K562 (cell line): ENCODE data around the gene ZBTB46. TPM values are rescaled to one million over a fixed set of nuclear protein-coding genes. Genes with fewer than 3 reads are reported as not detected.
A peak's percentile ranks its signal among the peaks of the same experiment; 100 is the strongest.

ENCODE experiments used
- ATAC-seq: fragments of 200-7000 bp; cut with Tn5 transposase; 3 replicates; pipeline ENCODE4 v1.9.1; 2020; ENCODE audit warnings: moderate library complexity
- BruUV-seq: library from RNA; stranded (reverse); fragments of 400-500 nt; replicated peaks from 2 replicates; lab custom pipeline; 2021; lab: Mats Ljungman, UMichigan
- CTCF ChIA-PET: fragments of 300-600 bp; formaldehyde crosslinking; extraction: SDS; loops from one replicate; lab custom pipeline; 2021; ENCODE audit warnings: low intra/inter-chr PET ratio; lab: Yijun Ruan, JAX
- POLR2A ChIA-PET: fragments of 300-600, 350-650 bp; sonication (Branson Sonifier 250); formaldehyde crosslinking; extraction: SDS; loops from one replicate; lab custom pipeline; 2021; ENCODE audit warnings: antibody characterized with exemption, inconsistent platforms; lab: Yijun Ruan, JAX
- DNase-seq, 4 experiments: peaks; one replicate each; pipeline versions ENCODE4 v3.0.0 to v3.0.0-alpha.2; 2011 to 2018; ENCODE audit warnings: low spot score in 3 of 4, mixed read lengths in 3 of 4; ENCODE audit errors: extremely low read depth in 1 of 4
- FAIRE-seq: peaks from 2 replicates; lab custom pipeline; 2011; peaks lifted over from hg19 to GRCh38; lab: Jason Lieb, UNC
- H2AFZ ChIP-seq: 2 replicates; pipeline ENCODE4 v1.6.0; 2011; ENCODE audit warnings: low read depth, low read length, control low read depth, inconsistent platforms
- H3K27ac ChIP-seq: fragments of 200-600 bp; 3 replicates; pipeline ENCODE4 v1.8.0; 2011; ENCODE audit warnings: low read depth, mild to moderate bottlenecking, control low read depth, inconsistent platforms, low read length, moderate library complexity, mixed read lengths; ENCODE audit errors: extremely low read depth
- H3K27me3 ChIP-seq, 2 experiments: fragments of 300-600 bp in 1 of 2; 2 replicates in 1 of 2; 3 replicates in 1 of 2; pipeline versions ENCODE4 v1.6.0 to v1.8.0; 2011; ENCODE audit warnings: inconsistent platforms in 2 of 2, low read length in 2 of 2, mild to moderate bottlenecking in 1 of 2, mixed read lengths in 1 of 2, moderate library complexity in 1 of 2; ENCODE audit not compliant: control insufficient read depth in 2 of 2, insufficient read depth in 2 of 2
- H3K36me3 ChIP-seq: fragments of 300-600 bp; 3 replicates; pipeline ENCODE4 v1.8.0; 2011; ENCODE audit warnings: mild to moderate bottlenecking, low read length, inconsistent platforms; ENCODE audit not compliant: control insufficient read depth, insufficient read depth
- H3K4me1 ChIP-seq, 2 experiments: fragments of 200-600 bp in 1 of 2; replicated peaks in 1 of 2; 2 replicates in 1 of 2; 3 replicates in 1 of 2; pipeline versions ENCODE4 v1.5.1 to v1.8.0; 2011; ENCODE audit warnings: inconsistent platforms in 2 of 2, low read length in 2 of 2, mild to moderate bottlenecking in 1 of 2, mixed read lengths in 1 of 2, moderate library complexity in 1 of 2; ENCODE audit not compliant: control insufficient read depth in 2 of 2, insufficient read depth in 2 of 2
- H3K4me2 ChIP-seq: 2 replicates; pipeline ENCODE4 v1.6.1; 2011; ENCODE audit warnings: low read length, control low read depth, inconsistent platforms, mixed read lengths; ENCODE audit not compliant: insufficient read depth
- H3K4me3 ChIP-seq: fragments of 200-600 bp; sonication (generic), shearing (Covaris generic); 2 replicates; pipeline ENCODE4 v1.5.1; 2016; ENCODE audit warnings: control low read depth, inconsistent platforms
- H3K79me2 ChIP-seq: fragments of 200-600 bp; 3 replicates; pipeline ENCODE4 v1.8.0; 2011; ENCODE audit warnings: low read length, inconsistent platforms; ENCODE audit not compliant: control insufficient read depth, insufficient read depth
- H3K9ac ChIP-seq, 2 experiments: 2 replicates each; pipeline versions ENCODE4 v1.6.0 to v1.6.1; 2011; ENCODE audit warnings: low read depth in 2 of 2, low read length in 2 of 2, control low read depth in 1 of 2, inconsistent platforms in 1 of 2, mild to moderate bottlenecking in 1 of 2, mixed read lengths in 1 of 2; ENCODE audit not compliant: insufficient read depth in 1 of 2
- H3K9me1 ChIP-seq: one replicate; pipeline ENCODE4 v1.6.0; 2011; ENCODE audit warnings: inconsistent platforms, mild to moderate bottlenecking, low read length, moderate library complexity; ENCODE audit not compliant: control insufficient read depth, insufficient read depth
- H3K9me3 ChIP-seq: replicated peaks from 2 replicates; pipeline ENCODE4 v1.5.1; 2011; ENCODE audit warnings: low read depth, low read length, inconsistent platforms; ENCODE audit not compliant: control insufficient read depth, insufficient read depth
- H4K20me1 ChIP-seq: replicated peaks from 2 replicates; pipeline ENCODE4 v1.6.1; 2011; ENCODE audit warnings: low read length, inconsistent platforms, mixed read lengths; ENCODE audit not compliant: control insufficient read depth, insufficient read depth
- ARID1B ChIP-seq: fragments of 450-650 bp; IDR thresholded peaks from 2 replicates; pipeline ENCODE4 v1.6.1; 2016; ENCODE audit warnings: antibody characterized with exemption, mild to moderate bottlenecking, inconsistent platforms
- CHCHD3 ChIP-seq: fragments of 250-450 bp; sonication (Bioruptor Pico); IDR thresholded peaks from 2 replicates; pipeline ENCODE4 v2.1.2; 2022; ENCODE audit warnings: mild to moderate bottlenecking
- DMBX1 ChIP-seq: fragments of 250-450 bp; sonication (Bioruptor Pico); IDR thresholded peaks from 2 replicates; pipeline ENCODE4 v1.8.0; 2022; ENCODE audit warnings: inconsistent platforms, mild to moderate bottlenecking, moderate library complexity, borderline replicate concordance
- FOXP4 ChIP-seq: sonication (generic); formaldehyde crosslinking; IDR thresholded peaks from 2 replicates; pipeline ENCODE4 v1.8.0; 2022; ENCODE audit warnings: mild to moderate bottlenecking, missing genetic modification reagents, borderline replicate concordance
- HMGN3 ChIP-seq: IDR thresholded peaks from 2 replicates; pipeline ENCODE4 v1.6.1; 2011; ENCODE audit warnings: borderline replicate concordance, low read depth, mild to moderate bottlenecking, mixed read lengths, low read length; ENCODE audit not compliant: insufficient read length; ENCODE audit errors: extremely low read depth
- MEF2A ChIP-seq: IDR thresholded peaks from 2 replicates; pipeline ENCODE4 v1.6.1; 2011; ENCODE audit warnings: low read depth, mild to moderate bottlenecking, low read length, moderate library complexity; ENCODE audit not compliant: control insufficient read depth
- POLR2A ChIP-seq: fragments of 450-650 bp; conservative IDR thresholded peaks from 2 replicates; pipeline ENCODE4 v1.6.1; 2016
- POLR2B ChIP-seq: fragments of 450-650 bp; IDR thresholded peaks from 2 replicates; pipeline ENCODE4 v1.6.1; 2018; ENCODE audit warnings: low read depth; ENCODE audit not compliant: partially characterized antibody
- POLR2G ChIP-seq: fragments of 200-400 bp; formaldehyde crosslinking; IDR thresholded peaks from 2 replicates; pipeline ENCODE4 v1.6.1; 2017; ENCODE audit warnings: low read depth, mild to moderate bottlenecking, antibody characterized with exemption, low read length, moderate library complexity
- RBFOX2 ChIP-seq: fragments of 200-400 bp; formaldehyde crosslinking; IDR thresholded peaks from 2 replicates; pipeline ENCODE4 v1.6.1; 2017; ENCODE audit warnings: low read depth, mild to moderate bottlenecking, low read length, moderate library complexity
- STAG1 ChIP-seq: sonication (generic); formaldehyde crosslinking; IDR thresholded peaks from 2 replicates; pipeline ENCODE4 v1.5.0; 2020; ENCODE audit warnings: missing genetic modification reagents, borderline replicate concordance
- ZNF277 ChIP-seq: fragments of 250-450 bp; sonication (Bioruptor Pico); IDR thresholded peaks from 2 replicates; pipeline ENCODE4 v1.8.0; 2022; ENCODE audit warnings: inconsistent platforms, mild to moderate bottlenecking, moderate library complexity, borderline replicate concordance
- WGBS: fragments of 100-300 bp; shearing (Covaris generic); methylation state at CpG from one replicate; pipeline ENCODE4 v1.1.6; 2016; ENCODE audit warnings: low coverage, mixed read lengths; ENCODE audit not compliant: insufficient coverage; ENCODE audit errors: missing lambda C conversion rate; 5-methylcytosine and 5-hydroxymethylcytosine counted together
- in situ Hi-C: fragments of 300-500 bp; cut with MboI; formaldehyde crosslinking; loops from 4 replicates; pipeline ENCODE4 v1.15.0; 2018; ENCODE audit warnings: inconsistent platforms, mixed read lengths
- intact Hi-C: fragments of 100-400 bp; cut with micrococcal nuclease; formaldehyde crosslinking; loops from 2 replicates; pipeline ENCODE4 v1.14.2; 2022
- polyA plus RNA-seq, 8 experiments: library from polyadenylated mRNA; depleted of rRNA in 4 of 8; stranded (reverse) in 5 of 8; unstranded in 3 of 8; fragments of >200 nt; fragmentation: Nextera tagmentation in 2 of 8; fragmentation: Illumina TruSeq in 1 of 8; extraction: Ambion mirVana in 2 of 8; extraction: Trizol in 1 of 8; gene quantifications; 2 replicates each; pipeline versions ENCODE4 v1.2.1 to v1.2.3, GENCODE V29; 2011 to 2014; ENCODE audit warnings: inconsistent platforms in 1 of 8, missing spikeins in 1 of 8
- total RNA-seq, 7 experiments: library from RNA; depleted of rRNA in 6 of 7; stranded (reverse); fragments of >200 nt in 6 of 7; fragmentation: Illumina TruSeq in 2 of 7; extraction: Trizol in 2 of 7; gene quantifications; 2 replicates each; pipeline versions ENCODE4 v1.2.1 to v1.2.3, GENCODE V29; 2011 to 2021; ENCODE audit warnings: low replicate concordance in 1 of 7
- TF ChIP-seq, protein P1 (sequence below): fragments of 250-450 bp; sonication (Bioruptor Pico); IDR thresholded peaks from 2 replicates; pipeline ENCODE4 v1.8.0; 2021; ENCODE audit warnings: moderate library complexity, mild to moderate bottlenecking, inconsistent platforms
- TF ChIP-seq, protein P2 (sequence below): fragments of 450-650 bp; IDR thresholded peaks from 2 replicates; pipeline ENCODE4 v1.6.1; 2014; ENCODE audit warnings: low read depth, mild to moderate bottlenecking, moderate library complexity, borderline replicate concordance

ZBTB46 gene
- total and polyA plus RNA-seq, 9 of the 15 experiments (the other 6 are each of a cell fraction or from before 2014, with no cell fraction given): 0.29 to 4.1 (median 1.1) TPM

- no peaks in the 10 kb centered on the region for H3K9me1 ChIP-seq
- no TSS peak for BruUV-seq
- H3K36me3 ChIP-seq: peaks cover 37% of the 10 kb centered on the region
- peaks cover 12 to 79% of the 10 kb centered on the region in 2 experiments for H3K4me1 ChIP-seq
- ATAC-seq (no peak), FAIRE-seq (no peak), DNase-seq (peak in 2 of 4 experiments; percentile 17 to 21)
- peaks cover 9% of the 10 kb centered on the region for H4K20me1 ChIP-seq
- 76% methylated on average over 5 of the region's 14 CpGs for WGBS
- H3K4me2 ChIP-seq: no peak overlapping the region
- no peak overlapping the region for H3K27ac ChIP-seq
- no peak overlapping the region for H3K4me3 ChIP-seq
- H3K79me2 ChIP-seq: peaks cover 16% of the 10 kb centered on the region
- in situ Hi-C loops (no loop called here), intact Hi-C loops (loop anchor here (10.0 kb wide), 2 partner anchors 83 to 167 kb away; partner anchors contain the start of gene PTK6)
- POLR2A ChIA-PET: interaction anchor here (0.6 to 1.3 kb wide), 4 partner anchors 18 to 164 kb away, joined by 3 to 6 read pairs (median 4); partner anchors contain the start of genes GMEB2 and TPD52L2
- H2AFZ ChIP-seq: no peak overlapping the region
- peak overlapping the region in 1 of 2 experiments; percentile 81; a peak in 1 of 4 replicates for H3K9ac ChIP-seq
- H3K27me3 ChIP-seq: no peaks in the 10 kb centered on the region
- CTCF ChIA-PET: no interaction called here
- H3K9me3 ChIP-seq: no peaks in the 10 kb centered on the region
- TF ChIP-seq ZNF277 (CRISPR knock-in tag): no peak
- TF ChIP-seq DMBX1 (CRISPR knock-in tag): no peak
- peak; percentile 56 for TF ChIP-seq POLR2A
- no peak for TF ChIP-seq STAG1 (CRISPR knock-in tag)
- no peak for TF ChIP-seq ARID1B
- TF ChIP-seq POLR2B: peak; percentile 22
- no peak for TF ChIP-seq CHCHD3 (CRISPR knock-in tag)
- TF ChIP-seq, protein P1, sequence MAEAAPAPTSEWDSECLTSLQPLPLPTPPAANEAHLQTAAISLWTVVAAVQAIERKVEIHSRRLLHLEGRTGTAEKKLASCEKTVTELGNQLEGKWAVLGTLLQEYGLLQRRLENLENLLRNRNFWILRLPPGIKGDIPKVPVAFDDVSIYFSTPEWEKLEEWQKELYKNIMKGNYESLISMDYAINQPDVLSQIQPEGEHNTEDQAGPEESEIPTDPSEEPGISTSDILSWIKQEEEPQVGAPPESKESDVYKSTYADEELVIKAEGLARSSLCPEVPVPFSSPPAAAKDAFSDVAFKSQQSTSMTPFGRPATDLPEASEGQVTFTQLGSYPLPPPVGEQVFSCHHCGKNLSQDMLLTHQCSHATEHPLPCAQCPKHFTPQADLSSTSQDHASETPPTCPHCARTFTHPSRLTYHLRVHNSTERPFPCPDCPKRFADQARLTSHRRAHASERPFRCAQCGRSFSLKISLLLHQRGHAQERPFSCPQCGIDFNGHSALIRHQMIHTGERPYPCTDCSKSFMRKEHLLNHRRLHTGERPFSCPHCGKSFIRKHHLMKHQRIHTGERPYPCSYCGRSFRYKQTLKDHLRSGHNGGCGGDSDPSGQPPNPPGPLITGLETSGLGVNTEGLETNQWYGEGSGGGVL (CRISPR knock-in tag): no peak
- TF ChIP-seq, protein P2, sequence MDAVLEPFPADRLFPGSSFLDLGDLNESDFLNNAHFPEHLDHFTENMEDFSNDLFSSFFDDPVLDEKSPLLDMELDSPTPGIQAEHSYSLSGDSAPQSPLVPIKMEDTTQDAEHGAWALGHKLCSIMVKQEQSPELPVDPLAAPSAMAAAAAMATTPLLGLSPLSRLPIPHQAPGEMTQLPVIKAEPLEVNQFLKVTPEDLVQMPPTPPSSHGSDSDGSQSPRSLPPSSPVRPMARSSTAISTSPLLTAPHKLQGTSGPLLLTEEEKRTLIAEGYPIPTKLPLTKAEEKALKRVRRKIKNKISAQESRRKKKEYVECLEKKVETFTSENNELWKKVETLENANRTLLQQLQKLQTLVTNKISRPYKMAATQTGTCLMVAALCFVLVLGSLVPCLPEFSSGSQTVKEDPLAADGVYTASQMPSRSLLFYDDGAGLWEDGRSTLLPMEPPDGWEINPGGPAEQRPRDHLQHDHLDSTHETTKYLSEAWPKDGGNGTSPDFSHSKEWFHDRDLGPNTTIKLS: no peak
- peak; percentile 58; the same call in 1 of the 2 replicates for TF ChIP-seq RBFOX2
- TF ChIP-seq POLR2G: peak; percentile 71
- no peak for TF ChIP-seq MEF2A
- TF ChIP-seq FOXP4 (CRISPR knock-in tag): no peak
- peak; percentile 43 for TF ChIP-seq HMGN3
These were observed 129.6 kb downstream of the ZBTB46 start for GRCh38 chr20:63701329-63702035.
